ENCODE results near the gene BTBD8.

BTBD8 gene

GRCh38 chr1:92201973-92202372 is 121.8 kb downstream of the BTBD8 start:
- DNase-seq = no peak

GRCh38 chr1:92203105-92203504 is 123.0 kb downstream of the BTBD8 start:
- no peak for DNase-seq

GRCh38 chr1:92210701-92211100 is 130.6 kb downstream of the BTBD8 start:
- DNase-seq = peak; percentile 34

DNA sequence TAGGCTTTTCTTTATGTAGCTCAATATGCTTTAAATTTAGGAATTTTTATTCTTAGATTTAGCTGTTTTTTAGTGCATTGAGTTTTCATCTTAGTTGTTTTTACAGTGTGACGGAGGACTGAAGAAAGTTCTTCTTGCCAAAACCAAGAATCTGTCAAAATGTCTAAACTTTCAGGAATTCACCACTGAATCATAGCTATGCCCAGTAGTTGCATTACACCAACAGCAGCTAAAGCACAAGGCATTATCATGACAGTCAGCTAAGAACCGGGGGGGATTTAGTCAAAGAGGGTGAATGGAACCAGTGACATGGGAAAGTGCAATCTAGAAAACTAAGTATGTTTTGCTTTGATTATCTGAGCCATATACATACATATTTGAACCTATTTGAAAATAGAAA is 131.0 kb downstream of the BTBD8 start:
- DNase-seq = peak; percentile 55

DNA sequence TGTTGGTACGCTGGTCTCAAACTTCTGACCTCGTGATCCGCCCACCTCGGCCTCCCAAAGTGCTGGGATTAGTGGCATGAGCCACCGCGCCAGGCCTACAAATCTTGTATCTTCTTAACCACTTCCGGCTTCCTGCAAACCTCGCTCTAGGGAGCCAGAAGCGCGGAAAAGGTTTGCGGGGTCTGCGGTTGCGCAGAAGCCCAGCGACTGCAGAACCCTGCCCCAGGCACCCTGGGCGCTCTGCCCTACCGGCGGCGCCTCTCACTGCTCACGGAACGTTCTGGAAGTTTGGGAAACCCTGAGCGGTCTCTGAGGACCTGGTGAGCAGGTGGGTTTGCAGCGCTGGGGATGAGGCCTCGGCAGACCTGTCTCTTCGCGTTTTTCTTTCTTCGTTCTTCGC is 137.6 kb downstream of the BTBD8 start, which contains the start of gene C1orf146:
C1orf146 (plus strand) TSS at position 195 of the 400 bp plus-strand sequence. CDS start 13,506 bp downstream, outside the sequence.
- no peak for DNase-seq

DNA sequence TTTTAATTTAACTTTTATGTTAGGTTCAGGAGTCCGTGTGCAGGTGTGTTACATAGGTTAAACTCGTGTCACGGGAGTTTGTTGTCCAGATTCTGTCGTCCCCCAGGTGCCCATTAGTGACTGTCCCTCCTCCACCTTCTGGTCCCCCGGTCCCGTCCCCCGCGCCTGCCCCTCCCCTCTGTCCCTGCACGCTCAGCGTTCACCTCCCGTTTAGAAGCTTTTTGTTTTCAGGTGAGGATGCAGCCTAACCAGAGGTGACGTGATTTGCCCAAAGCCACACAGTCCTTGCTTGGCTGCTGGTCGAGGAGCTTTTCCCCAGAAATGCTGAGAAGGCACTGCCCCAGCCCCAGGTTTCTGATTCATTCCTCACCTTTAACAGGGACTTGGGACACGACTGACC is 138.4 kb downstream of the BTBD8 start:
- no peak for DNase-seq

GRCh38 chr1:92219028-92219427 is 138.9 kb downstream of the BTBD8 start:
- DNase-seq = no peak

DNA sequence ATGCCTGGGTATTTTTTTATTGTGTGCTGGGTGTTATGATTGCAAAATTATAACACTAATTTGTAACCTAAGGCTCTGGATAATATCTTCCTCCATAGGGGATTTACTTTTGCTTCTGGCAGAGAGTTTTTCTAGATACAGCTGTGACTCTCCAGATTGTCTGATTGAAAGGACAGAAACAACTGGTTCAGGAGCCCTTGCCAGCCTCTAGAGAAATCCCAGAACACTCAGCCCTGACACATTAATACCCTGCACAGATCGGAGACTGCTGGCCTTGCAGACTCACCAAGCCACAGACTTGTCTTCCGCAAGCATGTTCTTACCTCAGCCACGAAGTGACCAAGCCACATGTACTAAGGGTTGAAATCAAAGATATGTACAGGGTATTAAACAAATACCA is 148.3 kb downstream of the BTBD8 start:
- no peak for DNase-seq

DNA sequence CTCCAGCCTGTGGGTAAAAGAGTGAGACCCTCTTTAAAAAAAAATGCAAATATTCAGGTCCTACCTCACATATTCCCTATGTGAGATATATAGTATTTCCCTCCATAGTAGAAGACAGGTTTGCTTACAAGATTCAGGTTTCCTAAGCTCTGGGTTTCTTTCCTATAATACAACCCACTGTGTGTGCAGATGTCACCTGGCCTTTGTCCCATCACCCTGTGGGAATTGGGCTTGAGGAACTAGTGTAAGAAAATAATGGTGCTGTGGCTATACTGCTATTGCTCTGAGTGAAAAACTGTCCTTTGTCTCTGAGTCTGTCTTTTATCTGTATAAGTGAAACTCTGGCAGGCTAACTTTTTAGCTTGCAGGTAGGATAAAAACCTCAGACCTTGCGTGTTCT is 150.6 kb downstream of the BTBD8 start:
- no peak for DNase-seq

Measured in fibroblast of skin of right biceps (primary cell).